Adipocyte (in vitro differentiated cells): Measurements from ENCODE around the gene LRRTM2.

Source experiments
- DNase-seq: peaks from one replicate; pipeline ENCODE4 v3.0.0-alpha.2; 2015; ENCODE audit warnings: low read depth
- H3K27me3 ChIP-seq: replicated peaks from 2 replicates; pipeline ENCODE4 v1.7.0; 2013; ENCODE audit warnings: mild to moderate bottlenecking, low read length, moderate library complexity; ENCODE audit not compliant: control insufficient read depth, insufficient read depth
- H3K36me3 ChIP-seq: 2 replicates; pipeline ENCODE4 v1.7.0; 2013; ENCODE audit warnings: low read length, mild to moderate bottlenecking, moderate library complexity; ENCODE audit not compliant: control insufficient read depth, insufficient read depth, severe bottlenecking
- H3K4me1 ChIP-seq: 2 replicates; pipeline ENCODE4 v1.7.0; 2013; ENCODE audit warnings: mild to moderate bottlenecking, low read length, moderate library complexity; ENCODE audit not compliant: control insufficient read depth, insufficient read depth
- H3K4me3 ChIP-seq: 2 replicates; pipeline ENCODE4 v1.7.0; 2013; ENCODE audit warnings: mild to moderate bottlenecking, low read length, moderate library complexity
- H3K9ac ChIP-seq: 2 replicates; pipeline ENCODE4 v1.7.0; 2013; ENCODE audit warnings: mild to moderate bottlenecking, low read length, moderate library complexity
- H3K9me3 ChIP-seq: 2 replicates; pipeline ENCODE4 v1.7.0; 2013; ENCODE audit warnings: mild to moderate bottlenecking, low read length, moderate library complexity; ENCODE audit not compliant: control insufficient read depth

LRRTM2 gene

GRCh38 chr5:138905541-138905940 lies 30.4 kb upstream of the LRRTM2 start:
- peak; percentile 29 for DNase-seq
- Histone ChIP-seq H3K9me3 (no peaks in the 10 kb centered on the region), H3K9ac (no peak overlapping the region), H3K4me1 (peaks cover 11% of the 10 kb centered on the region), H3K36me3 (peaks cover 69% of the 10 kb centered on the region), H3K27me3 (no peaks in the 10 kb centered on the region), H3K4me3 (no peak overlapping the region)

GRCh38 chr5:138903130-138903775 lies 28.1 kb upstream of the LRRTM2 start:
- no peak overlapping the region for H3K9ac ChIP-seq
- H3K9me3 ChIP-seq = no peaks in the 10 kb centered on the region
- no peak overlapping the region for H3K4me3 ChIP-seq
- peaks cover 62% of the 10 kb centered on the region for H3K36me3 ChIP-seq
- peaks cover 11% of the 10 kb centered on the region for H3K4me1 ChIP-seq
- DNase-seq = peak; percentile 35
- no peaks in the 10 kb centered on the region for H3K27me3 ChIP-seq

GRCh38 chr5:138901716-138902115 lies 26.6 kb upstream of the LRRTM2 start:
- DNase-seq = no peak
- H3K4me3 ChIP-seq = no peak overlapping the region
- H3K9ac ChIP-seq = no peak overlapping the region
- H3K9me3 ChIP-seq = no peaks in the 10 kb centered on the region
- peaks cover 11% of the 10 kb centered on the region for H3K4me1 ChIP-seq
- H3K36me3 ChIP-seq = peaks cover 54% of the 10 kb centered on the region
- H3K27me3 ChIP-seq = no peaks in the 10 kb centered on the region

- DNase-seq = peak; percentile 27
- Histone ChIP-seq H3K4me1 (peaks cover 11% of the 10 kb centered on the region), H3K9ac (no peak overlapping the region), H3K9me3 (no peaks in the 10 kb centered on the region), H3K4me3 (no peak overlapping the region), H3K36me3 (peaks cover 45% of the 10 kb centered on the region), H3K27me3 (no peaks in the 10 kb centered on the region)
These were observed 25.3 kb upstream of the LRRTM2 start for GRCh38 chr5:138900281-138900965.

GRCh38 chr5:138898742-138899141 lies 23.6 kb upstream of the LRRTM2 start:
- Histone ChIP-seq H3K4me3 (no peak overlapping the region), H3K27me3 (no peaks in the 10 kb centered on the region), H3K4me1 (peaks cover 11% of the 10 kb centered on the region), H3K36me3 (peaks cover 36% of the 10 kb centered on the region), H3K9me3 (no peaks in the 10 kb centered on the region), H3K9ac (no peak overlapping the region)
- DNase-seq = no peak

GRCh38 chr5:138898299-138898698 lies 23.2 kb upstream of the LRRTM2 start:
- Histone ChIP-seq H3K4me3 (no peak overlapping the region), H3K27me3 (no peaks in the 10 kb centered on the region), H3K36me3 (peaks cover 32% of the 10 kb centered on the region), H3K9me3 (no peaks in the 10 kb centered on the region), H3K9ac (no peak overlapping the region), H3K4me1 (peaks cover 9% of the 10 kb centered on the region)
- no peak for DNase-seq

GRCh38 chr5:138895918-138896317 lies 20.8 kb upstream of the LRRTM2 start:
- Histone ChIP-seq H3K9ac (no peak overlapping the region), H3K36me3 (peaks cover 24% of the 10 kb centered on the region), H3K4me1 (no peaks in the 10 kb centered on the region), H3K9me3 (no peaks in the 10 kb centered on the region), H3K27me3 (no peaks in the 10 kb centered on the region), H3K4me3 (no peak overlapping the region)
- DNase-seq = no peak

GRCh38 chr5:138890644-138891043 lies 15.5 kb upstream of the LRRTM2 start:
- H3K27me3 ChIP-seq = no peaks in the 10 kb centered on the region
- no peak overlapping the region for H3K4me3 ChIP-seq
- no peak for DNase-seq
- no peaks in the 10 kb centered on the region for H3K9me3 ChIP-seq
- H3K9ac ChIP-seq = no peak overlapping the region
- H3K4me1 ChIP-seq = no peaks in the 10 kb centered on the region
- peaks cover 60% of the 10 kb centered on the region for H3K36me3 ChIP-seq

- DNase-seq = no peak
- Histone ChIP-seq H3K9ac (no peak overlapping the region), H3K36me3 (peaks cover 57% of the 10 kb centered on the region), H3K4me3 (no peak overlapping the region), H3K27me3 (no peaks in the 10 kb centered on the region), H3K4me1 (no peaks in the 10 kb centered on the region), H3K9me3 (no peaks in the 10 kb centered on the region)
These were observed 14.9 kb upstream of the LRRTM2 start for GRCh38 chr5:138889994-138890393.

- H3K4me3 ChIP-seq = no peak overlapping the region
- no peaks in the 10 kb centered on the region for H3K4me1 ChIP-seq
- no peaks in the 10 kb centered on the region for H3K9me3 ChIP-seq
- H3K36me3 ChIP-seq = peaks cover 34% of the 10 kb centered on the region
- no peak for DNase-seq
- H3K9ac ChIP-seq = no peak overlapping the region
- no peaks in the 10 kb centered on the region for H3K27me3 ChIP-seq
These were observed 9.4 kb upstream of the LRRTM2 start for GRCh38 chr5:138884554-138884953.

- peaks cover 30% of the 10 kb centered on the region for H3K36me3 ChIP-seq
- H3K4me3 ChIP-seq = no peak overlapping the region
These were observed 9.0 kb upstream of the LRRTM2 start for GRCh38 chr5:138884094-138884493.

More at GRCh38 chr5:138884094-138884493, 9.0 kb upstream of the LRRTM2 start:
- no peak overlapping the region for H3K9ac ChIP-seq
- H3K4me1 ChIP-seq = no peaks in the 10 kb centered on the region
- no peaks in the 10 kb centered on the region for H3K27me3 ChIP-seq
- H3K9me3 ChIP-seq = no peaks in the 10 kb centered on the region
- DNase-seq = no peak
